ENCODE measurements around the gene CCL1.

Gene CCL1, protein sequence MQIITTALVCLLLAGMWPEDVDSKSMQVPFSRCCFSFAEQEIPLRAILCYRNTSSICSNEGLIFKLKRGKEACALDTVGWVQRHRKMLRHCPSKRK

GRCh38 chr17:34363183-34363661 is at the start of gene CCL1:
Gene CCL1 (minus strand): TSS chr17:34363233. CDS start chr17:34363161, 72 bp downstream.
- TF ChIP-seq ZNF274 (IDR thresholded peaks at IDR 0.05; ENCODE audit: low read depth, low read length), result no peak
- H3K4me3 ChIP-seq (ENCODE audit: low read length), result no peak within 1 kb of the TSS

DNA sequence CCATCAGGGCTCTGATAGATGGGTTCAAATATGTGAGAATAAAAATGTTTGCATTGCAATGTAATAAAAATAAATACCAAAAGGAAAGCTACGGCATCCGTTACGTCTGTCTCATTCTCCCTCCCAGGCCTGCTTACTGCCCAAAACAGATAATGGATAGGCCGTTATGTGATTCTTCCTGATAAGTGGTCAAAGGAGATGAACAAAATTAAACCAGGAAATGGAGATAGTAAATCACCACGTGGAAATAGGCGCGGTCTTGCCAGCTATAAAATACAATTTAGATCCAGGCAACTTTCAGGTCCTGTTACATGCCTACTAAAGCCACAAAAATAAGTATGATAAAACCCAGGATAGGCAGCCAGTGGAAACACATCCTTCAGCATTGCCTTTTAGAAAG is 49.5 kb upstream of the CCL1 start:
- no peak for TF ChIP-seq ZNF274 (IDR thresholded peaks at IDR 0.05; ENCODE audit: low read depth, low read length)
- H3K4me3 ChIP-seq (ENCODE audit: low read length), result no peak overlapping the region

- TF ChIP-seq ZNF274 (IDR thresholded peaks at IDR 0.05; ENCODE audit: low read depth, low read length), result no peak
- no peak overlapping the region for H3K4me3 ChIP-seq (ENCODE audit: low read length)
Observed at GRCh38 chr17:34411646-34412421, 48.8 kb upstream of the CCL1 start.

GRCh38 chr17:34409352-34409751 is 46.3 kb upstream of the CCL1 start:
- H3K4me3 ChIP-seq (ENCODE audit: low read length), result no peak overlapping the region
- TF ChIP-seq ZNF274 (IDR thresholded peaks at IDR 0.05; ENCODE audit: low read depth, low read length), result no peak

DNA sequence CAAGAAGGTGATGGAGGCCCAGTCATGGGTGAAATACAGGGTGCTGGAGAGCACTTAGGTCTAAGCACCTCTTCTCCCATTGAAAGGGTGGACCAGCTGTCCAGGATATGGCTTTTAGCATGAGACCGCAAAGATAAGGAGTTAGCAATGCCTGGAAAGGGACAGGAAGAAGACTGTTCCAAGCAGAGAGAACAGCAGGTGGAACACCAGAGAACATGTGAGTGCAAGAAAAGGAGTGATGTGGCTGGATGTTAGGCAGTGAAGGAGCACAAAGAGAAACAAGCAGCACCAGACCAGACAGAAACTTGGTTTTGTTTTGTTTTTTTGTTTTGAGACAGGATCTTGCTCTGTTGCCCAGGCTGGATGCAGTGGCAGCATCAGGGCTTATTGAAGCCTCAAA is 45.4 kb upstream of the CCL1 start:
- TF ChIP-seq ZNF274 (IDR thresholded peaks at IDR 0.05; ENCODE audit: low read depth, low read length), result no peak
- no peak overlapping the region for H3K4me3 ChIP-seq (ENCODE audit: low read length)

DNA sequence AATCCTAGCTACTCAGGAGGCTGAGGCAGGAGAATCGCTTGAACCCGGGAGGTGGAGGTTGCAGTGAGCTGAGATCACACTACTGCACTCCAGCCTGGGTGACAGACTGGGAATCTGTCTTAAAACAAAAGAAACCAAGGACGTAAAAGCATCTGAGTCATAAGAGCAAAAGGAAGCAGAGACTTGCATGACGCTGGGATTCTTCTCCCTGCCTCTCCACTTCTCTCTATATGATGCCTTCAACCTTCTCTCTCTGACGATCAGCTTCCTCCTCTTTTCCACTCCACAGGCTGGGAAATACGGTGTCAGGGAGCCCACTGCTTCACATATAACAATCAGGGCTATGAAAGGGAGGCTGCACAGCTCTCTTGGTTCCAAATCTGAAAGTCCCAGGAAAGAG is 43.2 kb upstream of the CCL1 start:
- TF ChIP-seq ZNF274 (IDR thresholded peaks at IDR 0.05; ENCODE audit: low read depth, low read length), result no peak

DNA sequence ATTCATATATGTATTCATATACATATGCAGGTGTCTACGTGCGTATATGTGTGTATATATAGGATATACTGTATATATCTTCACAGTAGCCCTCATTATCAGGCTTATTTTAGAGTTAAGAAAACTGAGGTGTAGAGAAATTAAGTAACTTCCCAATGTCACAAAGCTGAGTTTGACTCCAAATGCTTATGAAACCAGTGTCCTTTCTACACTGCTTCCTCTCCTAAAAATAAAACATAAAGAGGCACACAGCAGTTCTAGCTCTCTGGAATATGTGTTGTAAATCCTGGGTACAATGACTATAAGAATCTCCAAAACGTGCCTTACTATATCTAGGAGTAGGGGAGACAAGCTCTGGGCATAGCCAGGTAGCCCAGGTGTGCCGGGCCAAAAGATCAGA is 40.0 kb upstream of the CCL1 start:
- no peak for TF ChIP-seq ZNF274 (IDR thresholded peaks at IDR 0.05; ENCODE audit: low read depth, low read length)
- no peak overlapping the region for H3K4me3 ChIP-seq (ENCODE audit: low read length)

More for the DNA sequence above, 43.2 kb upstream of the CCL1 start:
- H3K4me3 ChIP-seq (ENCODE audit: low read length), result no peak overlapping the region

GRCh38 chr17:34401165-34401564 is 38.1 kb upstream of the CCL1 start:
- TF ChIP-seq ZNF274 (IDR thresholded peaks at IDR 0.05; ENCODE audit: low read depth, low read length), result no peak

GRCh38 chr17:34400301-34400931 is 37.4 kb upstream of the CCL1 start:
- no peak for TF ChIP-seq ZNF274 (IDR thresholded peaks at IDR 0.05; ENCODE audit: low read depth, low read length)

More at GRCh38 chr17:34401165-34401564, 38.1 kb upstream of the CCL1 start:
- H3K4me3 ChIP-seq (ENCODE audit: low read length), result no peak overlapping the region

GRCh38 chr17:34399725-34400124 is 36.7 kb upstream of the CCL1 start:
- H3K4me3 ChIP-seq (ENCODE audit: low read length), result no peak overlapping the region
- TF ChIP-seq ZNF274 (IDR thresholded peaks at IDR 0.05; ENCODE audit: low read depth, low read length), result no peak

More at GRCh38 chr17:34400301-34400931, 37.4 kb upstream of the CCL1 start:
- H3K4me3 ChIP-seq (ENCODE audit: low read length), result no peak overlapping the region

DNA sequence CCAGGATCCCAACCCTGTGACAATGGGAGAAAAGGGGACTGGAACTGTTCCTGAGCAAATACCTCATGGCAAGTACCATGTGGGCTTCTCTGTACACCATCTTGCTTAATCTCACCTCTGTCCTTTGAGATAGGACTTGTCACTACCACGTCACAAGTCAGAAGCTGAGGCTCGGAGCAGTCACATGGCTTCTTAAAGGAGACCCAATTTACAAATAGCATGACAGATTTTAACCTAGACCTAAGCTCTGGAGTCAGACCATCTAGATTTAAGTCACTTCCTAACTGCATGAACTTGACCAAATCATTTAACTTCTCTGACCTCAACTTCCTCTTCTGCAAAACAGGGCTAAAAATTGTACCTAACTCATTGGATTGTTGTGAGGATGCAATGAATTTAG is 36.0 kb upstream of the CCL1 start:
- no peak overlapping the region for H3K4me3 ChIP-seq (ENCODE audit: low read length)
- TF ChIP-seq ZNF274 (IDR thresholded peaks at IDR 0.05; ENCODE audit: low read depth, low read length), result no peak

- TF ChIP-seq ZNF274 (IDR thresholded peaks at IDR 0.05; ENCODE audit: low read depth, low read length), result no peak
- H3K4me3 ChIP-seq (ENCODE audit: low read length), result no peak overlapping the region
Observed at GRCh38 chr17:34397265-34397664, 34.2 kb upstream of the CCL1 start.

- H3K4me3 ChIP-seq (ENCODE audit: low read length), result no peak overlapping the region
- no peak for TF ChIP-seq ZNF274 (IDR thresholded peaks at IDR 0.05; ENCODE audit: low read depth, low read length)
Observed at GRCh38 chr17:34393401-34393800, 30.4 kb upstream of the CCL1 start.

- no peak for TF ChIP-seq ZNF274 (IDR thresholded peaks at IDR 0.05; ENCODE audit: low read depth, low read length)
- H3K4me3 ChIP-seq (ENCODE audit: low read length), result no peak overlapping the region
Observed at GRCh38 chr17:34391241-34391640, 28.2 kb upstream of the CCL1 start.

- no peak for TF ChIP-seq ZNF274 (IDR thresholded peaks at IDR 0.05; ENCODE audit: low read depth, low read length)
- no peak overlapping the region for H3K4me3 ChIP-seq (ENCODE audit: low read length)
Observed at GRCh38 chr17:34390649-34391048, 27.6 kb upstream of the CCL1 start.
